ENCODE measurements around the gene LIX1. TPM values are rescaled to one million over a fixed set of nuclear protein-coding genes. Genes with fewer than 3 reads are reported as not detected.

The LIX1 gene
- total and polyA plus RNA-seq, 4 donors = not detected

DNA sequence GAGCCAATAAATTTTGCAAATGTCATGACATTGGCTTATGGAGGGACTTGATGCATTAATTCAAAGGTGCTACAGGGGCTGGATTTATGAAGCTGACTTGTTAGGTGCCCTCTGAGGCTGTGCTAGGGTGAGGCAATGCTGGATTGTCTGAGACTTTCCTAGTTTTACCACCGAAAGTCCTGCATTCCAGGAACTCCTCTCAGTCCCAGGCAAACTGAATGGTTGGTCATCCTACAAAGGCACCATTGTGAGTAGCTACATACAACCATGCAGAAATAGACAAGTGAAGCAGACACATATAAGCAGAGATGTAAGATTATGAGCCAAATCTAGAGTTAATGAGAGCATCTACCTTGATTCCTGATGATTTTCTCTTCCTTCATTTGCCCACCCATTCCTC is 95.3 kb downstream of the LIX1 start:
- H3K27me3 ChIP-seq (ENCODE audit: control insufficient read depth in 4 of 4, insufficient read depth in 4 of 4, low read length in 3 of 4) = no peaks in the 10 kb centered on the region
- no peaks in the 10 kb centered on the region for H3K36me3 ChIP-seq (ENCODE audit: control insufficient read depth in 4 of 4, insufficient read depth in 3 of 4, low read depth in 1 of 4, low read length in 3 of 4)
- no peak overlapping the region for H3K4me3 ChIP-seq (ENCODE audit: low read depth in 1 of 3, low read length in 3 of 3)
- WGBS = 94% methylated on average over 1 of the region's 1 CpG
- H3K27ac ChIP-seq (ENCODE audit: low read depth in 1 of 2, low read length in 2 of 2) = no peak overlapping the region
- no peak overlapping the region for H3K9ac ChIP-seq (ENCODE audit: low read depth in 1 of 2, low read length in 2 of 2)
- TF ChIP-seq RXRA (IDR thresholded peaks at IDR 0.05) = no peak
- no peak for TF ChIP-seq NR2F2 (IDR thresholded peaks at IDR 0.05)
- no peak for TF ChIP-seq TAF1 (conservative IDR thresholded peaks at IDR 0.05)
- no peak for TF ChIP-seq GABPA (IDR thresholded peaks at IDR 0.05 in 1 of 2, conservative IDR thresholded peaks at IDR 0.05 in 1 of 2)
- TF ChIP-seq YY1 (IDR thresholded peaks at IDR 0.05) = no peak
- TF ChIP-seq, protein P1, sequence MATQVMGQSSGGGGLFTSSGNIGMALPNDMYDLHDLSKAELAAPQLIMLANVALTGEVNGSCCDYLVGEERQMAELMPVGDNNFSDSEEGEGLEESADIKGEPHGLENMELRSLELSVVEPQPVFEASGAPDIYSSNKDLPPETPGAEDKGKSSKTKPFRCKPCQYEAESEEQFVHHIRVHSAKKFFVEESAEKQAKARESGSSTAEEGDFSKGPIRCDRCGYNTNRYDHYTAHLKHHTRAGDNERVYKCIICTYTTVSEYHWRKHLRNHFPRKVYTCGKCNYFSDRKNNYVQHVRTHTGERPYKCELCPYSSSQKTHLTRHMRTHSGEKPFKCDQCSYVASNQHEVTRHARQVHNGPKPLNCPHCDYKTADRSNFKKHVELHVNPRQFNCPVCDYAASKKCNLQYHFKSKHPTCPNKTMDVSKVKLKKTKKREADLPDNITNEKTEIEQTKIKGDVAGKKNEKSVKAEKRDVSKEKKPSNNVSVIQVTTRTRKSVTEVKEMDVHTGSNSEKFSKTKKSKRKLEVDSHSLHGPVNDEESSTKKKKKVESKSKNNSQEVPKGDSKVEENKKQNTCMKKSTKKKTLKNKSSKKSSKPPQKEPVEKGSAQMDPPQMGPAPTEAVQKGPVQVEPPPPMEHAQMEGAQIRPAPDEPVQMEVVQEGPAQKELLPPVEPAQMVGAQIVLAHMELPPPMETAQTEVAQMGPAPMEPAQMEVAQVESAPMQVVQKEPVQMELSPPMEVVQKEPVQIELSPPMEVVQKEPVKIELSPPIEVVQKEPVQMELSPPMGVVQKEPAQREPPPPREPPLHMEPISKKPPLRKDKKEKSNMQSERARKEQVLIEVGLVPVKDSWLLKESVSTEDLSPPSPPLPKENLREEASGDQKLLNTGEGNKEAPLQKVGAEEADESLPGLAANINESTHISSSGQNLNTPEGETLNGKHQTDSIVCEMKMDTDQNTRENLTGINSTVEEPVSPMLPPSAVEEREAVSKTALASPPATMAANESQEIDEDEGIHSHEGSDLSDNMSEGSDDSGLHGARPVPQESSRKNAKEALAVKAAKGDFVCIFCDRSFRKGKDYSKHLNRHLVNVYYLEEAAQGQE (IDR thresholded peaks at IDR 0.05) = no peak
- TF ChIP-seq FOXA2 (IDR thresholded peaks at IDR 0.05) = no peak
- TF ChIP-seq, protein P2, sequence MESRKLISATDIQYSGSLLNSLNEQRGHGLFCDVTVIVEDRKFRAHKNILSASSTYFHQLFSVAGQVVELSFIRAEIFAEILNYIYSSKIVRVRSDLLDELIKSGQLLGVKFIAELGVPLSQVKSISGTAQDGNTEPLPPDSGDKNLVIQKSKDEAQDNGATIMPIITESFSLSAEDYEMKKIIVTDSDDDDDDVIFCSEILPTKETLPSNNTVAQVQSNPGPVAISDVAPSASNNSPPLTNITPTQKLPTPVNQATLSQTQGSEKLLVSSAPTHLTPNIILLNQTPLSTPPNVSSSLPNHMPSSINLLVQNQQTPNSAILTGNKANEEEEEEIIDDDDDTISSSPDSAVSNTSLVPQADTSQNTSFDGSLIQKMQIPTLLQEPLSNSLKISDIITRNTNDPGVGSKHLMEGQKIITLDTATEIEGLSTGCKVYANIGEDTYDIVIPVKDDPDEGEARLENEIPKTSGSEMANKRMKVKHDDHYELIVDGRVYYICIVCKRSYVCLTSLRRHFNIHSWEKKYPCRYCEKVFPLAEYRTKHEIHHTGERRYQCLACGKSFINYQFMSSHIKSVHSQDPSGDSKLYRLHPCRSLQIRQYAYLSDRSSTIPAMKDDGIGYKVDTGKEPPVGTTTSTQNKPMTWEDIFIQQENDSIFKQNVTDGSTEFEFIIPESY (IDR thresholded peaks at IDR 0.05) = no peak
- TF ChIP-seq, protein P3, sequence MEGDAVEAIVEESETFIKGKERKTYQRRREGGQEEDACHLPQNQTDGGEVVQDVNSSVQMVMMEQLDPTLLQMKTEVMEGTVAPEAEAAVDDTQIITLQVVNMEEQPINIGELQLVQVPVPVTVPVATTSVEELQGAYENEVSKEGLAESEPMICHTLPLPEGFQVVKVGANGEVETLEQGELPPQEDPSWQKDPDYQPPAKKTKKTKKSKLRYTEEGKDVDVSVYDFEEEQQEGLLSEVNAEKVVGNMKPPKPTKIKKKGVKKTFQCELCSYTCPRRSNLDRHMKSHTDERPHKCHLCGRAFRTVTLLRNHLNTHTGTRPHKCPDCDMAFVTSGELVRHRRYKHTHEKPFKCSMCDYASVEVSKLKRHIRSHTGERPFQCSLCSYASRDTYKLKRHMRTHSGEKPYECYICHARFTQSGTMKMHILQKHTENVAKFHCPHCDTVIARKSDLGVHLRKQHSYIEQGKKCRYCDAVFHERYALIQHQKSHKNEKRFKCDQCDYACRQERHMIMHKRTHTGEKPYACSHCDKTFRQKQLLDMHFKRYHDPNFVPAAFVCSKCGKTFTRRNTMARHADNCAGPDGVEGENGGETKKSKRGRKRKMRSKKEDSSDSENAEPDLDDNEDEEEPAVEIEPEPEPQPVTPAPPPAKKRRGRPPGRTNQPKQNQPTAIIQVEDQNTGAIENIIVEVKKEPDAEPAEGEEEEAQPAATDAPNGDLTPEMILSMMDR (IDR thresholded peaks at IDR 0.05; ENCODE audit: low read depth, low read length, missing input control) = no peak
- TF ChIP-seq, protein P4, sequence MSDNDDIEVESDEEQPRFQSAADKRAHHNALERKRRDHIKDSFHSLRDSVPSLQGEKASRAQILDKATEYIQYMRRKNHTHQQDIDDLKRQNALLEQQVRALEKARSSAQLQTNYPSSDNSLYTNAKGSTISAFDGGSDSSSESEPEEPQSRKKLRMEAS (IDR thresholded peaks at IDR 0.05) = no peak
- no peak for TF ChIP-seq FOXA1 (IDR thresholded peaks at IDR 0.05)
- TF ChIP-seq HNF4G (IDR thresholded peaks at IDR 0.05) = no peak
- TF ChIP-seq RAD21 (IDR thresholded peaks at IDR 0.05) = no peak
- no peak for TF ChIP-seq EGR1 (IDR thresholded peaks at IDR 0.05; ENCODE audit: low read depth in 2 of 2)
- no peak for TF ChIP-seq SP1 (IDR thresholded peaks at IDR 0.05)
- no peak for DNase-seq (ENCODE audit: low spot score)
- H3K9me3 ChIP-seq (ENCODE audit: control insufficient read depth in 4 of 4, low read length in 3 of 4) = no peaks in the 10 kb centered on the region
- no peaks in the 10 kb centered on the region for H3K4me1 ChIP-seq (ENCODE audit: control insufficient read depth in 4 of 4, insufficient read depth in 4 of 4, low read length in 3 of 4)

DNA sequence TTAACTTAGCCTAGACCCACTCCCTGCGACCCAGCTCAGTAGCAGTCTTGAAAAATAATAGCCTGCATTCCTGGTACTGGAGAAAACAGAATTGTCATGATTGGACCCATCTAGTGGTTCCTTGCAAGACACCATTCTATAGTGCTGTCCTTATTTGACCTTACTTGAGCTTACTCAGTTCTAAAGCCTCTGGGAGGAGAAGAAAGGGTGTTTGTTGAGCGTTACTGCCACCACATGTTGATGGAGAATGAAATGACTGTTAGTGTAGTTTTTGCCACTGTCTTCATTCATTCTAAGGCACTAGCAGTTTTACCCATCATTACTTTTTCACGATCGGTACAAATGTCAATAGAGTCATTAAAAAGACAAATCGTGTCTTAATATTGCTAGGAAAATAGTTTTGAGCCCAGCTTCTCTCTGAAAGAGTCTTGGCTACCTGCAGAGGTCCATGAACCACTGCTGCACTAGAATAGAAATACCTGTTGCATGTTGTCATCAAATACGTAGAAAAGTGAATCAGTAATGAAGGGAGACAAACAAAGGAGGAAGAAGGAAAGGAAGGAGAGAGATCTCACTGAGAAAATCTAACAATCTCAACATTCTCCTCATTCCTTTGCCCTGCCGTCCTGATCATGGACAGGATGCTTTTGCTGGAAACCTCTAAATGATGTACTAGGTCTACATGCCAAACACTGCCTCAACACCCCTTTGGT is 96.0 kb downstream of the LIX1 start:
- WGBS = 75% methylated on average over 7 of the region's 7 CpGs
- TF ChIP-seq FOXA2 (IDR thresholded peaks at IDR 0.05) (no peak), FOXA1 (IDR thresholded peaks at IDR 0.05) (no peak)
- TF ChIP-seq, protein P4 (IDR thresholded peaks at IDR 0.05) = no peak

More for the DNA sequence above, 96.0 kb downstream of the LIX1 start:
- no peak for DNase-seq (ENCODE audit: low spot score)
- H3K9ac ChIP-seq (ENCODE audit: low read depth in 1 of 2, low read length in 2 of 2) = no peak overlapping the region
- H3K27ac ChIP-seq (ENCODE audit: low read depth in 1 of 2, low read length in 2 of 2) = no peak overlapping the region
- H3K4me1 ChIP-seq (ENCODE audit: control insufficient read depth in 4 of 4, insufficient read depth in 4 of 4, low read length in 3 of 4) = no peaks in the 10 kb centered on the region
- no peak overlapping the region for H3K4me3 ChIP-seq (ENCODE audit: low read depth in 1 of 3, low read length in 3 of 3)
- H3K36me3 ChIP-seq (ENCODE audit: control insufficient read depth in 4 of 4, insufficient read depth in 3 of 4, low read depth in 1 of 4, low read length in 3 of 4) = no peaks in the 10 kb centered on the region
- H3K27me3 ChIP-seq (ENCODE audit: control insufficient read depth in 4 of 4, insufficient read depth in 4 of 4, low read length in 3 of 4) = no peaks in the 10 kb centered on the region
- no peaks in the 10 kb centered on the region for H3K9me3 ChIP-seq (ENCODE audit: control insufficient read depth in 4 of 4, low read length in 3 of 4)
